Stimulated activated CD4-positive, alpha-beta T cell treated with anti-CD3 and anti-CD28 coated beads, TNF-alpha, amount 100 ng/mL, for 4 hours (primary cell): ENCODE results near the gene INPPL1.

ENCODE experiments used
- DNase-seq, 3 experiments: peaks; one replicate each; pipeline ENCODE4 v3.0.0-alpha.2; 2020; ENCODE audit warnings: low read depth in 3 of 3

The INPPL1 gene

DNA sequence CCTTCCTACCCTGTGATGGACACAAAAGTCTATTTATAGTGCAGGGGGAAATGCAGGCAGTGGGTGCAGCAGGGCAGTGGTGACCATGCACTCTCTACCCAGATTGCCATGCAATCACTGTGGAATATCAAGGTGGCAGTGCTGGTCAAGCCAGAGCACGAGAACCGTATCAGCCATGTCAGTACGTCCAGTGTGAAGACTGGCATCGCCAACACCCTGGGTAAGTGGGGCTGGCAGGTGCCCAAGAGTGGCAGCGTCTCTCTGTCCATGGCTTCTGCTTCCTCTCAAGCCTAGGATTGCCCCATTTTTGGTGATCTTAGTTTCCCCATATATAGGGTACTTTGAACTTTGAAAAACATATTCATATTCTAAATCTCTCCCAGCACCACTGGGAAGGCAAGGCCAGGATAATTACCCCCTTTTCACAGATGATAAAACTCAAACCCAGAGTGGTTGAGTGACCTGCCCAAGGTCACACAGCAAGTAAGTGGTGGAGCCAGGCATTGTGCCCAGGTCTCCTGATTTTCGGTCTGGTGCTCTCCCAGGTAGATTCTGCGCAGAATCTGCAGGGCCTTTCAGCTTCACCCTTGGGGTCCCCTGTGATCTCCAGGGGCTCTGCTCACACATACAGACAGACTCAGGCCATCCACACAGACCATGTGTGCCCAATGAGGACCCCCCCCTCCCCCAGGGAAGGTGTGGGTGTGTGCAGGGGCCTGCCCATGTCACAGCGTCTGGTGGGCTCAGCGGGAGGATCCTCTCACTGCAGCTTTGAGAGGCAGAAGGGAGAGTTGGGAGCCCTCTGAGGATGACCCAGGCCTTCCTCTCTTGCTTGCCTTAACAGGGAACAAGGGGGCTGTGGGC is 7.1 kb downstream of the INPPL1 start:
- no peak for DNase-seq

DNA sequence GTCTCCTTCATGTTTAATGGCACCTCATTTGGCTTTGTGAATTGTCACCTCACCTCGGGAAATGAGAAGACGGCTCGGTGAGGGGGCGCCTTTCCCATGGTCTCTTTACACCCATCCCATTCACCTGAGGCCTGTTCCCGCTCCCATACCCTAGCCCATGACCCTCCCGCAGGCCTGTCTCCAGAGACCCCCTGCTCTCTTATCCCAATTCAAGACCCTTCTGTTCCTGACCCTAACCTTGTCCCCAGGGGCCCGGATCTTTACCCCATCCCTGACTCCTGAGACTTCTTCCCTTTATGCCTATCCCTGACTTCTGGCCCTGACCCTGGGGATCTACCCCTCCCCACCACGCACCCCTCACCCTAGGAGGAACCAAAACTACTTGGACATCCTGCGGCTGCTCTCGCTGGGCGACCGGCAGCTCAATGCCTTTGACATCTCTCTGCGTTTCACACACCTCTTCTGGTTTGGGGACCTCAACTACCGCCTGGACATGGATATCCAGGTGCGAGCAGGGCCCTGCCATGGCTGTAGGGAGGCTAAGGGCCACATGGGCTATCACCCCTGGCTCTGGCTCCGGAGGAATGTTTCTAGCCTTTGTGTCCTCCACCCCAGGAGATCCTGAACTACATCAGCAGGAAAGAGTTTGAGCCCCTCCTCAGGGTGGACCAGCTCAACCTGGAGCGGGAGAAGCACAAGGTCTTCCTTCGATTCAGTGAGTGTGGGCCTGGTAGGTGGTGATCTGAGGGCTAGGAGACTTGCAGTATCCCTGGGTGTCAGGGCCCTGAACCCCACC is 7.9 kb downstream of the INPPL1 start:
- no peak for DNase-seq

DNA sequence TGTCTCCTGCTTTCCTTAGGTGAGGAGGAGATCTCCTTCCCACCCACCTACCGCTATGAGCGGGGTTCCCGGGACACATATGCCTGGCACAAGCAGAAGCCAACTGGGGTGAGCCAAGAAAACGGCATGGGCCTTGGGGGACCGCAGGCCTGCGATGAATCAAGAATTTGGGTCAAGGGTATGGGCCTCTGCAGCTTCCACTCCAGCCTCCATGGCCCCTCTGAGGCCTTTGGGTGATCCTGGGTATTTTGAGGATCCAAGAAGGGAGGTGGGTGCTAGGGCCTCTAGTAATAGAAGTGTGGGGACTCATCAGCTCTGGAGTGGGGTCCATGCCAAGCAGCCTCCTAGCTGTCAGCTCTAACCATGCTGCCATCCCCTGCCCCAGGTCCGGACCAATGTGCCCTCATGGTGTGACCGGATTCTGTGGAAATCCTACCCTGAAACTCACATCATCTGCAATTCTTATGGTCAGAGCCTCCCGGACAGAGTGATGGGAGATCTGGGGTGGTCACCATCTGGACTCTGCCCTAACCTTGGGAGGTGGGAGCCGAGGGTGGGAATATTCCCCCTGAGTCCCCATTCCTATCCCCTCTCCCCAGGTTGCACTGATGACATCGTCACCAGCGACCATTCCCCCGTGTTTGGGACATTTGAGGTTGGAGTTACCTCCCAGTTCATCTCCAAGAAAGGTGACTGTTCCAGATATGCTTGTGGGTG is 8.6 kb downstream of the INPPL1 start:
- no peak for DNase-seq

DNA sequence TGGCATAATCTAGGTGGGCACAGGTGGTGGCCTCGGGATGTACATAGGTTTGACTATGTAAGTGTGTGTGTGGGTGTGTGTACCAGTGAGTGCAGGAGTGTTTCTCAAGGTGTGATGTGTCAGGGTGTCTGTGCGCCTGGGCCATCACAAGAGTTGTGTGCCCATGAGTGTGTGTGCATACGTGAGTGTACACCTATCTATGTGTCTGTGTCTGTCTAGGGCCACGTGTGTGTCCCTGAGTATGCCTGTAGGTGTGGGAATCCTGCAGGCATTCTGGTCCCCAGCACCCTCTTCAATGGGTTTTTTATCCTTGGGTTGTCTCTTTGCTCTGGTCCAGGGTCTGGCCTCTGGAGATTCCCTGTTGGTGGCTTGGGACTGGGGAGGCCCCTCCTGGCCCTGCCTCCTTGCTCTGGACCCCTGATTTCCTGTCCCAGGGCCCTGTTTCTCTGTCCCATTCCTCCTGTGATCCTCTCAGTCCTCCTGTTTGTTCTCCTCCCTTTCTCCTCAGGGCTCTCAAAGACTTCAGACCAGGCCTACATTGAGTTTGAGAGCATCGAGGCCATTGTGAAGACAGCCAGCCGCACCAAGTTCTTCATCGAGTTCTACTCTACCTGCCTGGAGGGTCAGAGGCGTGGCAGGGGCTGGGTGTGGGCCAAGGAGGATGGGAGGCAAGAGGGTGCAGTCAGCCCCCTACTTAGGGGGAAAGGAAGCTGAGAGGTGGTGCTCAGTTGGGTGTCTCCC is 9.4 kb downstream of the INPPL1 start:
- no peak for DNase-seq

DNA sequence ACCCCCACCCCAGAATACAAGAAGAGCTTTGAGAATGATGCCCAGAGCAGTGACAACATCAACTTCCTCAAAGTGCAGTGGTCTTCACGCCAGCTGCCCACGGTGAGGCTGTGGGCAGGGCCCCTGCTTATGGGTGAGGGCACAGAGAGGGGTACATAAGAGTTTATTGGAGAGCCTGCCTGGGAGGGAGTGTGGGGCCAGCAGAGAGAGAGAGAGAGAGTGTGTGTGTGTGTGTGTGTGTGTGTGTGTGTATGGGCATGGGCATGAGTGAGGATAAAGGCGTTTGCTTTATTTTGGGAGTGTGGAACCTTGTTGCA is 9.9 kb downstream of the INPPL1 start:
- DNase-seq = no peak

DNA sequence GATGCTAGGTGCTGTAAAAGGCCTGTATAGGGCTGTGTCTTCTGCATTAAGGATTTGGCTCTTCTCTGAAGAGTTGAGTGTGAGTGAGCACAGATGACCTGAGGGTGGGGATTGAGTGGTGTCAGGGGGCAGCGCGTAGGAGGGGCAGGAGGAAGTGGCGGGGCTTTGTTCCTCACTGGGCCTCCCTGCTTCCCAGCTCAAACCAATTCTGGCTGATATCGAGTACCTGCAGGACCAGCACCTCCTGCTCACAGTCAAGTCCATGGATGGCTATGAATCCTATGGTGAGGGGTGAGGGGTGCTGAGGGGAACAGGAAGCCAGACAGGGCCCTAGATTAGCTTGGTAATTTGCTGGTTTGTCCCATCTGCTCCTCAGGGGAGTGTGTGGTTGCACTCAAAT is 10.4 kb downstream of the INPPL1 start:
- DNase-seq = no peak

DNA sequence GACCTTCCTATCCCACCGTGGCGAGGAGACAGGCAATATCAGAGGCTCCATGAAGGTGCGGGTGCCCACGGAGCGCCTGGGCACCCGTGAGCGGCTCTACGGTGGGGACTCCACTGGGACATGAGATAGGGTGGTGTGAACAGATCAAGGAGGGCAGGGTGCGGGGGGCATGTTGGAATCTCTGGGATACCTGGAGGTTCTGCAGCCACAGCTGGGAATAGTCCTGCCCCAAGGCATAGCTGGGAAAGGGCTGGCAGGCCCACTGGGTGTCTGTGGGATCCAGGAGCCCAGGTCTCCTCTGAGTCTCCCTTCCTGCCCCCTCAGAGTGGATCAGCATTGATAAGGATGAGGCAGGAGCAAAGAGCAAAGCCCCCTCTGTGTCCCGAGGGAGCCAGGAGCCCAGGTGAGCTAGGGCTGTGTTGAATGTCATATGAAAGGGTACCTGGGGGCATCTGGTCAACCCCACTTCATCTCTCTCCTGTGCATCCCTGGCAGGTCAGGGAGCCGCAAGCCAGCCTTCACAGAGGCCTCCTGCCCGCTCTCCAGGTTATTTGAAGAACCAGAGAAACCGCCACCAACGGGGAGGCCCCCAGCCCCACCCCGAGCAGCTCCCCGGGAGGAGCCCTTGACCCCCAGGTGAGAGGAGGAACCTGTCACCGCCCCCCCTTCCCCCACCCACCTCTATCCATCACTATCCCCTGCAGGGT is 10.9 kb downstream of the INPPL1 start:
- no peak for DNase-seq

DNA sequence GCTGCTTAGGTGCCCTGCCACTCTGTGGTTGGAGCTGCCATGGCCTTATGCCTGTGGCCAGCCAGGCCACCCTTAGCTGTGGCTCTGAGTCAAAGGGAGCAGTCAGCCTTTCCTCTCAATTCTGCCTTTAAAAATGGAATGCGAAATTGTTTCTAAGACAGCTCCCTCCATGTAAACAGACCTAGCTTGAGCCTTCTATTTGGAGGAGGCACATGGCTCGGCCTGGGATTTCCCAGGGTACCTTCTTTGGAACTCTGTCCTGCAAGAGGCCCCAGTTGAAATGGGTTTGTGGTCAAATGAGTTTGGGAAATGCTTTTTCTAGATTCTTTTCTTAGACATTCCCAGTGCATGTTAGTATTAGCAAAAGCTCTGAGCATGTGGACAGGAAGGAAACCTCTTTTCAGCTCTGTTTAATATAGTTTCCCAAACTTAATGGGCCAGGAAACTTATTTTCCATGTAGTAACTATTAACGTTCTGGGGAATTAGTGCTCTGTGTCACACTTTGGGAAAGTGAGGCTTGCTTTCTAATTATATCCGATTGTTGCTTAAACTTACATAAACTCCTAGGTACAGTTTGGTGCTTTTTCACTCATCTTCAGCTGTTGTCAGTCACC is 11.6 kb downstream of the INPPL1 start:
- DNase-seq = no peak

DNA sequence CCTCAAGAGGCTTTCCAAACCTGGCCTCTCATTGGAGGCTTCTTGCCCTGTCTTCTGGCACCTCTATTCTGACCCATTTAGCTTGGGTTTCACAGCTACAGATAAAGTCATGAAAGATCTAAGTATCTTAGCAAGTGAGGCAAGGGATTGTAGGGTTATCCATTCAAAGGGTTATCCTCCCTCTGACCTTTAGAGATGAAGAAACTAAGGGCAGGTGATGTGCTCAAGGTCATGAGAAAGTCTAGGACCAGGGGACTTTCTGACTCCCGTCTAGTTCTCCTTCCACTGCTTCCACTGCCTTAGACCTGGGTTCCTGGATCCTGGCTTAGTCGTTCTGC is 12.2 kb downstream of the INPPL1 start:
- DNase-seq = no peak

DNA sequence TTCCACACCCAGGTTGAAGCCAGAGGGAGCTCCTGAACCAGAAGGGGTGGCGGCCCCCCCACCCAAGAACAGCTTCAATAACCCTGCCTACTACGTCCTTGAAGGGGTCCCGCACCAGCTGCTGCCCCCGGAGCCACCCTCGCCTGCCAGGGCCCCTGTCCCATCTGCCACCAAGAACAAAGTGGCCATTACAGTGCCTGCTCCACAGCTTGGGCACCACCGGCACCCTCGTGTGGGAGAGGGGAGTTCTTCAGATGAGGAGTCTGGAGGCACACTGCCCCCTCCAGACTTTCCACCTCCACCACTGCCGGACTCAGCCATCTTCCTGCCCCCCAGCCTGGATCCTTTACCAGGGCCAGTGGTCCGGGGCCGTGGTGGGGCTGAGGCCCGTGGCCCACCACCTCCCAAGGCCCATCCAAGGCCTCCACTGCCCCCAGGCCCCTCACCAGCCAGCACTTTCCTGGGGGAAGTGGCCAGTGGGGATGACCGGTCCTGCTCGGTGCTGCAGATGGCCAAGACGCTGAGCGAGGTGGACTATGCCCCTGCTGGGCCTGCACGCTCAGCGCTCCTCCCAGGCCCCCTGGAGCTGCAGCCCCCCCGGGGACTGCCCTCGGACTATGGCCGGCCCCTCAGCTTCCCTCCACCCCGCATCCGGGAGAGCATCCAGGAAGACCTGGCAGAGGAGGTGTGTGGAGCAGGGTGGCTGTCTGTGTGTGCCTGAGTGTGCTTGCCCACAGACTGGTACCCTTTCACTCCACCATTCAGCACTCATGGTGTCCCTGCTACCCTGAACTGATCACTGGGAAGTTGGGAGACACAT is 12.8 kb downstream of the INPPL1 start:
- no peak for DNase-seq

DNA sequence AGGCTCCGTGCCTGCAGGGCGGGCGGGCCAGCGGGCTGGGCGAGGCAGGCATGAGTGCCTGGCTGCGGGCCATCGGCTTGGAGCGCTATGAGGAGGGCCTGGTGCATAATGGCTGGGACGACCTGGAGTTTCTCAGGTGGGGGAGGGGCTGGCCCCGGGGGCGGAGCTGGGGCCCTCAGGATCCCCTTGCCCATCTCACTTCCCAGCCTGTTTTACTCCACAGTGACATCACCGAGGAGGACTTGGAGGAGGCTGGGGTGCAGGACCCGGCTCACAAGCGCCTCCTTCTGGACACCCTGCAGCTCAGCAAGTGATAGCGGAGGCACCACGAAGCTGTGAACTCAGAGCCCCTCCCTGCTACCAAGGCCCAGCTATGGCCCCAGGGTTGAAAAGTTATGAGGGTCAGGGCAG is 13.5 kb downstream of the INPPL1 start:
- no peak for DNase-seq

DNA sequence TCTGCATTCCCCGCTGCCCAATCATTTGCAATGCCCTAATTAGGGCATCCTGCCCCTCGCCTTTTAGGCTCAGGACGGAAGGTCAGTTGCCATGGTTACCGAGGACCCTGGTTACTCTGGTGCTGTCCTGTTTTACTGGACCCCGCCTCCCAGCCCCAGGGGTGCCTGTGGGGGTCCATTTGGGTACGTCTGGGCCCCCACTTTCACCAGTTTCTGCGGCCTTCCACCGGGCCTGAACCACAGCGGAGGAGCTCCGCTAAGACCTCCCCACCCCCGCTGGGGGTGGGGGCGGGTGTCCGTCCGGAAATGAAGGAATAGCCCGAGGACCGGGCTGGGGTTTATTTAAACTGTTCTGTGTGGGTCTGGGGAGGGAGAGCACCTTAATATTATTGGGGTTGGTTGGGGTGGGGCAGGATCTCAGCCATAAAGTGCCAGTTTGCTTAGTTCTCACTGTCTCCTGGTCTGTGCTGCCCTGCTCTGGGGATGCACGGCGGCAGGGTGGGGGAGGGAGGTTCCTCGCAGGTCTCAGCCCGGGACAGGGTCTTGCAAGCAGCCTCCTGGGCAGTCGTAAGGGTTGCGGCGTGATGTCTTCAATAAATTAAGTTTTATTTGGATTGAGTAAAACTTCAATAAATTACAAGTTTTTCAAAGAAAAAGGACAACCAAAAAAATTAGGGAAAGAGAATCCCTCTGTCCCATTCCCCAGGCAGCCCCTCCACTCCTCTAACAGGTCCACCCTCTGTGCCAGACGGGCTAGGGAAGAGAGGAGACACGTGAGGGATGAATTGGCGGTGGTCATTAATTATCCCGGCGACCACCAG is 14.1 kb downstream of the INPPL1 start:
- no peak for DNase-seq

DNA sequence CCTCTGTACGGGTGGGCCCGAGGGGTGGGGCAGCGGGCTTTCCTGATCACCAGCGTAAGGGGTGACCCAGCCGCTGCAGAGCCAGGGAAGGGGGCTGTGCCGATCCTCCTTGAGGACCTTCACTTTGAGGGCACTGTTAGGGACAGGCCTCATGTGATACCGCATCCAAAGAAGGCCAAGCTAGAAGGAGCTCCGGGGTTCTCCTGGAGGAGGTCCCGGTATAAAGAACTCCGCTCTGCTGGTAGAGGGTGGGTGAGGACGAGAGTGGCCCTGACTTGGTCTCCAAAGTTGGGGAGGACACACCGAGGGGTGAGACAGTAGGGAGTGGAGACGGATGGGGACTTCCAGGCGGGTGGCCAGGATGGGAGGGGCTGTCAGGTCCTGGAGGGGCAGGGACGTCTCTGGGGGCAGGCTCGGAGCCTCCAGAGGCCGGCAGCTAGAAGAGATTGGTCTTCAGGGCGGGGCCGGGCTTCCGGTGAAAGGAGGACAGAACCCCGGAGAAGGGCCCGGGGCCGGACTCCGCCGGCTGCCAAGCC is 14.8 kb downstream of the INPPL1 start:
- DNase-seq = no peak

DNA sequence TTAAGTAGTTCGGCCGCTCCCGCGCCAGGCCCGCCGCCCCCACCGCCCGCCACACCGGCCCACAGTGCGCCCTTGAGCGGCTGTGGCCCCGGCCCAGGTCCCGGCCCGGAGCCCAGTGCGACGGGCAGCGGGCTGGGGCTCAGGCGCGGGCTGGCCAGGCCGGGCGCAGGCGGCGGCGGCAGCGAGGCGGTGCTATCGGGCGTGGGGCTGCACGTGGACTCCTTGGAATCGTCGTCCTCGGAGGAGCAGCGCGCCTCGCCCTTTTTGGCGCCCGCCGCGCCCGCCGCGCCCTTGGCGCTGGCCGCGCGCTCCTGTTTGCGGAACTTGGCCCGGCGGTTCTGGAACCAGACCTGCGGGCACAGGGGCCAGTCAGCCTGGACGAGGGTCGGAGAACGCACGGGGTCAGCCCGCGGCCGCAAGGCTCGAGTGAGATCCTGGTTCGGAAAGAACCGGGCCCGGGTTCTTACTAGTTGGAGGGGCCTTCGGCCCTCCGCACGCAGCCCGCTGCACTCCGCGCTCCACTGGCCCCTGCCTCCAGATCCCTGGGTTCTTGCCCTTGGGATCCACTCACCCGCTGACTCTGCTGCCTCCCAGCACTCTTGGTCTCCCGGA is 15.4 kb downstream of the INPPL1 start:
- DNase-seq = no peak

DNA sequence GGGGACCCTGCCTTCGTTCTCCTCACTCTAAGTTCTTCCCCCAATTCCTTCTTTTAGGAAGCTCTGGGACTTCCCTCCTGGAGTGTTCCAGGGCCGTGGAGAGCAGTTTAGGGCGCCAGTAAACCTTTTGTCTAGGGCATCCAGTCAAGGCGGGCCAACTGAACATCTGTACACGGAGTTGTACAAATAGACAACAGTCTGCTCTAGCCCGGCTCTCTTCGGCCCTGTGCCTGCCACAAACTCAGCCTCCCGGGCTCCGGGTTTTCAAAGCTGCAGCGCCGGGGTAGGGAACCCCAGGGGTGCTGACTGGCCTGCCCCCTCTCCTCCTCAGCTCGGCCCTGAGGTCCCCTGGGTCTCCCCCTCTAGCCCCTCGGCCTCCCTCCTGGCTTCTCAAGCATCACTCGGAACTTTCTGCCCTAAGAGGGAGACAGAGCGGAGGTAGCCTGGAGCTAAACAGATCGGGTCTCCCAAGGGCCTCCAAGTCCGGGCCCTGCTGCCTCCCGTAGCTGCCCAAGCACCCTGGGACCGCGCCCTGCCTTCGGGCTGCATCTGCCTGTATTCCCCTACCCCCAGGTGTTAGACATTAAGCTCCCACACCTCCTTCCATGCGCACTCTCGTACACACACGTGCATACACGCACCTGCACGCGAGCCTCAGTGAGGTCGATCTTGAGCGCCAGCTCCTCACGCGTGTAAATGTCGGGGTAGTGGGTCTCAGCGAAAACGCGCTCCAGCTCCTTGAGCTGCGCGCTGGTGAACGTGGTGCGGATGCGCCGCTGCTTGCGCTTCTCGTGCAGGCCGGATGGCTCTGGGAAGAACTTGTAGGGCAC is 16.1 kb downstream of the INPPL1 start:
- DNase-seq = no peak

DNA sequence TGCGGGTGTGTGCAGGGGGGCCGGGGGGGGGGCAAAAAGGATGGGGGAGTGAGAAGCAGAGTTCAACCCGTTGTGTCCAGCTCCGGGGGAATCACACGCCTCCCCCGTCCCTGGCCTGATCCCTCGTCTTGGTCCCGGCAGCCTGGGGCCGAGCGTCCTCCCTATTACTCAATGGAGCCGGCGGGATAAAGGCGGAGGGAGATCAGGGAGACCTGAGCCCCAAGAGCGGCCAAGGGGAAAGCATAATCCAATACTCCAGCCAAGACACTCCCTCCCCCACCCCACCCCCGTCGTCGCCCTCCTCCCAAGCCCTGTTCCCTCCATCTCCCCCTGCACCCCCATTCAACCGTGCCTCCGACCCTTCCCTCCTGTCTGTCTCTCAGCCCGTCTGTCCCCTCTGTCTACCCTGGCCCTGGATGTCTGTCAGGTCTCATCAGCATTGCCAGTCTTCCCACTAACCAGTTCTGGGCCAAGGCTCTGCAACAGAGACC is 16.8 kb downstream of the INPPL1 start:
- no peak for DNase-seq

DNA sequence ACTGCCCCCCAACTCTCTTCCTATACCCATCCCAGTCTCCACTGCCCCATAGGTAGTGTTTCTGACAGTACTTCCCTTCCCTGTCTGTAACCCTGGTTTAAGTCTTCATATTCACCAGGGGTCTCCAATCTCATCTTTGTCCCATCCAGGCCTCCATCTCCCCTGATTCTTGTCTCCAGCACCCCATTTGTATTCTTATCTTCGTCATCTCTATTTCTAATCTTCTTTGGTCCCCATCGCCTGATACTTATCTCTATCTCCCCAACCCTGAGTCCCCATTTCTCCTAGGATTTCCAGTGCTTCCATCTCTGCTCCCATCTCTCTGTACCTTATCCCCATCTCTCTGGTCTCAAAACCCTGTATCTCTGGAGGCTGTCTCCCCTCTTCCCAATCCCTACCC is 17.6 kb downstream of the INPPL1 start:
- no peak for DNase-seq
